Right kidney (tissue), 1 donor: ENCODE results near the gene ZBTB20.

ENCODE experiments used
- DNase-seq: peaks from one replicate; pipeline ENCODE4 v3.0.0-alpha.2; 2016

ZBTB20 gene

DNA sequence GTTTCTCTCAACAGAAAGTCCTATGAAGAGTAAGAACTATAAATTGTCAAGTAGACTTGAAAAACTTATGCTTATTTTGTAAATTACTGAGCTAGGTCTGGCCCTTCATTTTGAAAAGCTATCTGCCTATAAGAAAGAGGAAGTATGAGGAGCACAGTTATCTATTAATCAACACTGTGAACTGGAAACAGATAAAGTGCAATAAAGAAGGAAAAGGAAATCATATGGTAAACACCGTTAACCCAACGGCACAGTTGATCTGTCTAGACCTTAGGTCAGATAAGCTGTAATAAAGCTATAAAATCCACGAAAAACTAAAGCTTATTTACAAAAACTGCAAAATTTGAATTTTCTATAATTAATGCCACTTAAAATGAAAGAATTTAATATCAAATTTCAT, 242.5 kb downstream of the ZBTB20 start:
- DNase-seq = no peak

- DNase-seq = no peak
Measured at GRCh38 chr3:114903213-114903612, 243.9 kb downstream of the ZBTB20 start.

- no peak for DNase-seq
Measured at GRCh38 chr3:114902691-114903101, 244.4 kb downstream of the ZBTB20 start.

DNA sequence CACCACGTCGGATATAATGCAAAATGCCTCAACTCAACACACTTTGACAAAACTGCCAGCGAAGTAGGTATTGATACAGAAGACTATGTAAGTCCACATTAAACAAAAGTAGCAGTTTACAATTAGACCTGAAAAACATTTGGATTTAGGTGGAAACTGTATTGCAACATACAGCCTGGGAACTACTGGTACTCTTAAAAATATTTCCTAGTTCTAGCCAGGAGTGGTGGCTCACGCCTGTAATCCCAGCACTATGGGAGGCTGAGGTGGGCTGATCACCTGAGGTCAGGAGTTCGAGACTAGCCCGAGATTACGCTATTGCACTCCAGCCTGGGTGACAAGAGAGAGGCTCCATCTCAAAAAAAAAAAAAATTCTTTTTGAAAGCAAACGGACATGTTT, 246.2 kb downstream of the ZBTB20 start:
- no peak for DNase-seq

DNA sequence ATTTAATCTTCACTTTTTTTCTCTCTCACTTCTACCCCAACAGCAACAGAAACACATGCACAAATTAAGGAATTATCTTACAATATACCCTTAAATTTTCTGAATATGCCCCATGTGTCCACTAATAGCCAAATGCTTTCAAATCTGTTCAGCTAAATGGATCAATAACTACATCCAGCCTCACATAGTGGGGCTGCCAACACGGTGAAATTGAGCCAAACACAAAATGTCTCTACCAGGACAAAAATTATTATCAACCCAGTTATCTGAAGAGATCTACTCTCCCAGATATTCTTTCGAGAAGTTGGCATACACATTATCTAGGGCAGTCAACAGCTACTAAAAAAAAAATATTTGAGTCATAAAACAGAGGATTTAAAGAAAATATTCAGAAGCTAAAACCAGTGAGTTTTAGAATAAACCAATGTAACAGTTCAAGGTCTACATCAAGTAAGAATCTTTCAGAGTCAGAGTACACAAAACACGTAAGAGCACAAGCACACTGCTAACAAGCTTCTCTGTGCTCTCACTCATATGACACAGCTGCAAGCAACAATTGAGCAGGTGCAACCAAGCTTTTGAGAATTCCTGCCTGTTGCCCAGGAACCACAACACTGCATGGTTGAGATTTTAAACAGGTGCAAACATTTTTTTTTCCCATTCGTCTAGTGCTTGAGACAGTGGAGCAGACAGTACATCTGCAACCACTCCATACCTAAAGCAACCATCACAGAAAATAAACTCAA, 247.7 kb downstream of the ZBTB20 start:
- no peak for DNase-seq

DNA sequence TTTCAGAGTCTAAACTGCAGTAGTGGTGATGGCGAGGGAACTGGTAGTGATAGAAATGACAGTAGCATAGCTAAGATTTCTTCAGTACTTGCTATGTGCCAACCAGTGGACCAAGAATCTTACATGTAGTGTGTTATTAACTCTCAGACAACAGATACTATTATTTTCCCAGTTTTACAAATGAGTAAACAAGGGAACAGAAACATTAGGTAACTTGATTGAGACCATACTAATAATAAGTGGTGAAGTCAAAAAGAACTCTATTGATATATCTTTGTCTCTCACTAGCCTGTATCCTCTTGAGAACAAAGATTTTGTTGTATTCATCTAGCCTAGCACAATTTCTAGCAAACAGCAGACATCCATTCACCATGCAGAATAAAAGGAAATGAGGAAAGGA, 250.1 kb downstream of the ZBTB20 start:
- DNase-seq = no peak

DNA sequence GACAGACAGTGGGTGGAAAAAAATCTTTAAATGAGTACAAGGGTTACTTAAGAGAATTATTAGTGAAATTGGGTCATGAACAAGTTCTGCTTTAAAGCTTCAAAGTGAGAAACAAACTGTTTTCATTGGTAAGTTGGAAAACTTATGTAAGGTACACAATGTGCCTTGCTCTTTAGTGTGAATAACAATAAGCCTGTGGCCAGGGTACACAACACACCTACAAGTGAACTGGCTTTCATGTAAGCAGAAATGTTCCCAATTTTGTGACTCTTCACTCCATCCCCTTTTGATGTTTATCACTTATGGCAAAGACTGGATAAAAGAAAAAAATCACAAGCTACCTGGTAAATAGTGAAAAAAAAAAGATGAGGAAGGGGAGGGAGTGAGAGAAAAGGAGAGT, 253.7 kb downstream of the ZBTB20 start:
- DNase-seq = no peak

DNA sequence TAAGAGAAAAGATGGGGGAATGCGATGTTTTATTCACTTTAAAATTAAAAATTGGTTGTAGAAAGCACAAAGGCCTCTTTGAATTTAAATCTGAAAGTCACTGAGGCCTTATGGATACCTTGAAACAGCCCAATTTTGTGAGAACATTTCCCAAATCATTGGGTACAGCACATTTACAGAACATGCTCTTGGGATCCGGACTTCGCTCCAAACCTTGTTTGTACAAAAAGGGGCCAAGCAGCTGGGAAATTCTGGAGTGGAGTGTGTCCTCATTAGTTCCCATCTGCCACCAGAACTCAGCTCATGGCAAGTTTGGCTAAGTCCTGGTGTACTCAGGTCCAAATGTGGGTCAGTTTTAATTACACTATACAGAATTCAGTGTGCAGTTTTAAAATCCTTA, 254.2 kb downstream of the ZBTB20 start:
- no peak for DNase-seq

DNA sequence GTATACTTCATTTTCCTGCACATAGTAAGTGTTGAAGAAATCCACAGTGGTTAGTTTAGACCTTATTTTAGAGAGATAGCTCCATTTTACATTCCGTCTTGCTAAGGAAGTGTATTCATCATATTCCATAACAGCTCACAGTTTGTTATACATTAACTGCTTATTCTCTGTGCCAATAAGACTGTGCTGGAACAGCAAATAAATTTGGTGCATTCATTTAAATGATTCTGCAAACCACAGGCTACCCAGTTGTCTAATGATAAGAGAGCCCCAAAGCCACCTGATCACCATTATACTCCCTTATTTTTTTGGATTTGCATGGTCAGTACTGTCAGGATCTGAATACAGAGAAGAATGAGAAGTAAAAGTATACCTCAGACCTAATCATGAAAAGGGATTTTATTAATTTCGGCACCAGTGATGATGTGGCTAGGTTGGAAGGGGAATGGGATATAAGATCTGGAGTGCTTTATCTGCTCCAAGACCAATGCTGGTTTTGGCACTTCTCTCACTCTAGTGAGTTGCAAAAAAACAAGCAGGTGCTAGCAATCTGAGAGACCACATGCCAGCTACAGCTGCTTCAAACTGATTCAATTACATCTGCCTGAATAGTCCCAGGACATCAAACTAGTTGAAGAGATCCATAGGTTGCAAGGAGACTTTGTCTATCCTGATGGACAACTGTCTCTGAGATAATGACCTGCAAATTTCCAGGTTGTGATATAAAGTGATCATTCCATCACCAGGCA, 254.8 kb downstream of the ZBTB20 start:
- DNase-seq = no peak

- DNase-seq = no peak
Measured at GRCh38 chr3:114887806-114888205, 259.3 kb downstream of the ZBTB20 start.

- no peak for DNase-seq
Measured at GRCh38 chr3:114886905-114887304, 260.2 kb downstream of the ZBTB20 start.

DNA sequence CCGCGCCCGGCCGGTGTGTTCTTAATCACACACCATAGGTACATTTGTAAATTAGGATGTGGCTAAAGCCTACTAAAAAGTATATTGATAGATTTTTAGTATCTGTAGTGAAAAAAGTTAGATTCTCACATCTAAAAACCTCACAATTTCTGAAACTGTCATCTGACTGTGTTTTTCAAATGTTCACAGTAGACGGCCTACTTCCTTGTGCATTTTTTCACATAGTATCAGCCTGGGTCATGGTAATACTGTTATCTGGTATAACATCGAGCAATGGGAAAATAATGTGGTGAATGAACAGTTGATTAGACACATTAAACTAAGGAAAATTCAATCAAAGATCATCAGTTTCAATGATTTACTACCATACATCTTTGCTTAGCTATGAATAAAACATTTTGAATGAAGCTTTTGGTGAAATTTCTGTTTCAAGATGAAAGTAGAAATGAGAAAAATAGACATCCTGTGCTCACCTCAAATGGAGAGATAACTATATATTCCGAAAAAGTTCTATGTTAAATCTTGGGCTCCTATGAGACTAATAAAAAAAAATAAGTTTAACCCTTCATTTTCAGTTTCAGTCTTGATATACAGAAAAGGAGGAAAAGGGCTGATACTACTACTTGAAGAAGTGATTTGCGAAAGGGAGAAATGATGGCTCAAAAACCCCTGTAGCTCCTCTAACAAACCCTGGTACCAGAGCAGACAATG, 262.7 kb downstream of the ZBTB20 start:
- no peak for DNase-seq

- no peak for DNase-seq
Measured at GRCh38 chr3:114880078-114880477, 267.0 kb downstream of the ZBTB20 start.

GRCh38 chr3:114879059-114880031, 267.7 kb downstream of the ZBTB20 start:
- no peak for DNase-seq

GRCh38 chr3:114878114-114878839, 268.8 kb downstream of the ZBTB20 start:
- no peak for DNase-seq

- no peak for DNase-seq
Measured at GRCh38 chr3:114877378-114878113, 269.5 kb downstream of the ZBTB20 start.

GRCh38 chr3:114874522-114874971, 272.5 kb downstream of the ZBTB20 start:
- DNase-seq = no peak

DNA sequence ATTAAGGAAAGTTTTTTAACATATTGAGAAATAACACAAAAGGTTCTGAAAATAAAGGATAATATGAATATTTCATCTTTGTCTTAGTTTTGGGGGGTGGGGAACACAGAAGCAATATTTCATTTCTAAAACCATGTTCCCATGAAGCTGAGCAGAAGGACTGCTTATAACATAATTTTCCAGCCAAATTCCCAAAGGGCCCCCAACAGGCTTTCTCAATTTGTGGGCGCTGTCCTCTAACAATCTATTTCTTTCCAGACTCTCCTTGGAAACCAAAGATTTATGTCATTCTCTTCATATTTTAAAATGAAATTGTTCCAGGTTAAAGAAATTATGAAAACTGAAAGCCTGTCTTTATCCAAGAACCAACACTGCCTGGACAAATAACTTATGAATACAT, 273.5 kb downstream of the ZBTB20 start:
- DNase-seq = no peak

- no peak for DNase-seq
Measured at GRCh38 chr3:114872588-114872987, 274.5 kb downstream of the ZBTB20 start.

- no peak for DNase-seq
Measured at GRCh38 chr3:114872050-114872449, 275.0 kb downstream of the ZBTB20 start.
